Hepatic stellate cell (primary cell): ENCODE measurements around the gene PHC3.

Experiments
- DNase-seq: peaks from one replicate; pipeline ENCODE4 v3.0.0; 2011; ENCODE audit warnings: low spot score

The PHC3 gene

GRCh38 chr3:170076715-170077238 is 104.8 kb downstream of the PHC3 start:
- DNase-seq = no peak

DNA sequence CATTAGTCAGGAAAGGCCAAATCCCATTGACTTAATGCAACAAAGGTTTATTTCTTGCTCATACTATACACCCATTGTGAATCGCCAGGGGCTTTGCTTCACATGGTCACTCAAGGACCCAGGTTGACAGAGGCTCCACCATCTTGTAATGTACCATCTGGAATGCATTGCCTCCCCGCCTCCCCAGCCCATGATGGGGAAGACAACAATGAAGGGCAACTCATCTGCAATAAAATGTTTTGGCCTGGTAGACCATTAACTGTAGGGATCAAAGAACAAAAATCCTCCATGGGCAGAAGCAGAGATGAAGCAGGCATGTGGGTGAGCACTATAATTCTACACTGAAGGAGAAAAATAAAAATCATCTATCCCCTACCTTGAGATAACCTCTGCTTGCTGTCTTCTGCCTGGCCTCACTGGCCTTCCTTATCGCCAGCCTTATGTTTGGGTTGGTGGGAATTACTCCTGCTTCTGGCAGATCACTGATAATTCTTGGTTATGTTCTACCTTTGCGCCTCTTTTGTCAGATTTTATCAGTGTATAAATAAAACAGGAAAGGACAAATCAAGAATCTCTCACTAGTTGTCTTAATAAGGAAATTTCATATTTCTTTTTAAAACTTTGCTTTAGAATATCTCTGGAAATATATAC is 106.0 kb downstream of the PHC3 start:
- no peak for DNase-seq

GRCh38 chr3:170064108-170064507 is 117.4 kb downstream of the PHC3 start:
- no peak for DNase-seq

- no peak for DNase-seq
These were observed 117.8 kb downstream of the PHC3 start for GRCh38 chr3:170063691-170064090.

DNA sequence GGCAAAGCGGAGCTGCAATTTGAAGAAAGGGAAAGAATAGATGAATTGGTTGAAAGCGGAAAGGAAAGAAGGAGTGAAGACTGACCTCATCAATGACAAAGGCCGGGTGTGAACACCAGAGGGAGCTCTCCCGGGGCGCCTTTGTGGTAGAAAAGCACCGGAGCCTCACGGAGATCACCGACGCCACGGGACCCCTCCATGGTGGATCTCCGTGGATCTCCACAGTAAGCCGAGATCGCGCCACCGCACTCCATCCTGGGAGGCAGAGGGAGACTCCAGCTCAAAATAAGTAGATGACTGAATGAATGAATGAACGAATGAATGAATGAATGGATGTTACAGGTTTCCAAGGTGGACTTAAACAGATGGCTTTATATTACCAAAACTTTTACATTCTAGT is 118.8 kb downstream of the PHC3 start:
- no peak for DNase-seq

DNA sequence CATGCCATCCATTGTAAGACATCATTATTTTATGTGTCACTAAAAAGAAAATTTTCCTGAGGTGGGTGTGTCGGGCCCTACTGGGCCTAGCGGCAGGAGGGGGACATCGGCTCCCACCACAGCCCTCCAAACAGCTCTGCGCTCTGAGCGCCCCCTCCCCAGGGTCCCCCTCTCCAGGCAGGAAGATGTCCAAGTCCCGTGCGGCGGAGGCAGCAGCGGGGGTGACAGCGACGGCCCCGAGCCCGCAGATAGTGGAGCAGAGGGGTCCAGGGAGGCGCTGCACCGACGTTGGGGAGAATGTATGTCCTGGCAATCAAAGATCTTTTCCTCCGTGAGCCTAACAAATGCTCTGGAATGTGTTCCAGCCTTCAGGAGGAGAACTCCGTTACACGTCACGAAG is 119.5 kb downstream of the PHC3 start:
- DNase-seq = no peak

DNA sequence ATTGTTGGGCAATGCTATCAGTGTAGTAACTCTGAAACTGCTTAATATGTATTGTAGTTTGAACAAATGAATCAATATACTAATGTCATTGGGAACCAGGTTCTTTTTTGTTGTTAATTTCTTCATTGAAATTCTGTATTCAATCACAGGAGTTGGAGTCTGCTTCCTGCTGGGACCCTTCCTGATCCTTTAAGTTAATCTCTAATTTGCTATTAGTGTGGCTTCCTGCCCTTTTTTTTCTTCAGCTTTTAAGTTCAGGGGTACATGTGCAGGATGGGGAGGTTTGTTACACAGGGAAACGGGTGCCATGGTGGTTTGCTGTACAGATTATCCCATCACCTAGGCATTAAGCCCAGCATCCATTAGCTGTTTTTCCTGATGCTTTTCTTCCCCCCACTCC is 122.1 kb downstream of the PHC3 start:
- no peak for DNase-seq

DNA sequence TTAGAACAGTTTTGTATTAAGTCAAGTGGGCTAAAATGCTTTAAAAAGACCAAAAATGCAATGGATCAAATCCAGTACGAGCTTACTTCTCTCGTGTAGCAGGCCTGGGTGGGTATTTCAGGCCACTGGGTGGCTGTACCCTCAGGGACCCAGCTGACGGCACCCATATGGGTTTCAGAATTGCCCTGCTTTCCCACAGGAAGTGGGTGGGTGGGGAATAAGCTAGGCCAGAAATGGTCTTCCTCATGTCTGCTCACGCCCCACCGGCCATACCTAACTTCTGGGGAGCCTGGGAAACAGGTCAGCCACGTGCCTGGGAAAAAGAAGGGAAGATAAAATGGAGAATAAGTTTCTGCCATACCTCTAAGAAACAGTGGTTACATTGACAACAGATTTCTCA is 123.4 kb downstream of the PHC3 start:
- no peak for DNase-seq

GRCh38 chr3:170057550-170057949 is 124.0 kb downstream of the PHC3 start:
- no peak for DNase-seq

DNA sequence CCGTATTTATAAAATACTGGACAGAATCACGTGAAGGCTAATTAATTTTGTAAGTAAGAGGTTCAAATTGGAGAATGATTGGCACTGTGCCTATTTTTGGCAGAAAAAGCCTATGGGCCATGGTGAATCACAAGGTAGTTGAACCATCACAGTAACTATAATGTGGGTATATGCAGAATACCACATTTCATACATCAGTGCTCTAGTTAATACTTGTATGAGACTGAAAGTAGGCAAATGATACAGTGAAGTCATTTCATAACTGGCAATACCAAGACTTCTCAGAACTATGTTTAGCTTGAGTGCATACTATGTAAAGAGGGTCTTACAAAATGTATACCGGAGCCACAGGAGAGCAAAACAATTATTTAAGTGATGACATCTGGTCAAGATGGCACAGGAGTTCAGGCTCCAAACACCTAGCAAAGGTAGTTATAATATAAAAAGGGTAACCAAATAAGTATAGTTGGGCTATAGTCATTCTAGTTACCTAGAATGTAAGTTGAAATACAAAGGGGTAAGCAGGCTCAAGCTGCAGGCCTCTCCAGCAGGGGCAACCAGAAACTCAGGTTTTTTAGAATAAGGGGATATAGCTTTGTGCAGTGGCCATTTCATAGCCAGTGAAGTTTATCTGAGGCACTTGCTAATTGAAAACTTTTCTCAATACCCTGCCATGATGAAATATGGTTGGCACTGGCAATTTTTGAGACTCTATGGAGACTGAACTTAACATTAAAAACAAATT is 124.7 kb downstream of the PHC3 start:
- DNase-seq = no peak

GRCh38 chr3:170055209-170055608 is 126.3 kb downstream of the PHC3 start:
- DNase-seq = peak; percentile 24

DNA sequence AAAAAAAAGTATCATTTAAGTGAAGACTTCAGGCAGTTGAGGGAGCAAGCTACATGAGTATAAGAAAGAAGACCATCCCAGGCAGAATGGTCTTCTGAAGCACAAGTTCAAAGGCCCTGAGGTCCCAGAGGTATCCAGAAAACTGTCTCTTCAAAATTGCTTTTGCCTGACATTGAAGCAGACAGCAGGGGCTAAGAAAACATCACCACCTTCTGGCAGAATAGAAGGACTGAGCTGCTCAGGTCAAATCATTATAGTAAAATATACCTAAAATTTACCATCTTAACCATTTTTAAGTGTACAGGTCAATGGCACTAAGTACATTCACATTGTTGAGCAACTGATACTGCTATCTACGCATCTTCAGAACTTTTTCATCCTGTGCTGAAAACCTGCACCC is 127.3 kb downstream of the PHC3 start:
- DNase-seq = no peak

DNA sequence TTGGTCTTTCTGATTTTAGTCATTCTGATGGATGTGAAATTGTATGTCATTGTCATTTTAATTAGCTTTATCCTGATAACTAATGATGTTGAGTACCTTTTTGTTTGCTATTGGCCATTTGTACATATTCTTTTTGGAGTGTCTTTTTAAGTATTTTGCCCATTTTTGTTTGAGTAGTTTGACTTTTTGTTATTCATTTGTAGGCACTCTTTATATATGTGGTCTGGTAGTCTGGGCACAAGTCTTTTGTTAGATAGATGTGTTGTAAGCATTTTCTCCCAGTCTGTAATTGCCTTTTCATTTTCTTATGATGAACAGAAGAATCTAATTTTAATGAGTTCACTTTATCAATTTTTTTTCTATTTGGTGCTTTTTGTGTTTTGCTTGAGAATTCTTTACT is 129.1 kb downstream of the PHC3 start:
- no peak for DNase-seq

DNA sequence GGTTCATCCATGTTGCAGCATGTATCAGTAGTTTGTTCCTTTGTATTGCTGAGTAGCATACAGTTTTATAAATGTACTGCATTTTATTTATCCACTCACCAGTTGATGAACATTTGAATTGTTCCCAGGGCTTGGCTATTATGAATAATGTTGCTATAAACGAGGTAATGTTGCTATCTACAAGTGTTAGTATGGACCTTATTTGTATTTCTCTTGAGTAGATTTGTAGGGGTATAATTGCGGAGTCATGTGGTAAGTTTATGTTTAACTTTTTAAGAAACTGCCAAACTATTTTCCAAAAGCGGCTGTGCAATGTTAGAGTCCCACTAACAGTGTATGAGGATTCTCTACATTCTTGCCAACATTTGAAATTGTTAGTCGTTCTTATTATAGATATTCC is 130.8 kb downstream of the PHC3 start:
- DNase-seq = no peak

DNA sequence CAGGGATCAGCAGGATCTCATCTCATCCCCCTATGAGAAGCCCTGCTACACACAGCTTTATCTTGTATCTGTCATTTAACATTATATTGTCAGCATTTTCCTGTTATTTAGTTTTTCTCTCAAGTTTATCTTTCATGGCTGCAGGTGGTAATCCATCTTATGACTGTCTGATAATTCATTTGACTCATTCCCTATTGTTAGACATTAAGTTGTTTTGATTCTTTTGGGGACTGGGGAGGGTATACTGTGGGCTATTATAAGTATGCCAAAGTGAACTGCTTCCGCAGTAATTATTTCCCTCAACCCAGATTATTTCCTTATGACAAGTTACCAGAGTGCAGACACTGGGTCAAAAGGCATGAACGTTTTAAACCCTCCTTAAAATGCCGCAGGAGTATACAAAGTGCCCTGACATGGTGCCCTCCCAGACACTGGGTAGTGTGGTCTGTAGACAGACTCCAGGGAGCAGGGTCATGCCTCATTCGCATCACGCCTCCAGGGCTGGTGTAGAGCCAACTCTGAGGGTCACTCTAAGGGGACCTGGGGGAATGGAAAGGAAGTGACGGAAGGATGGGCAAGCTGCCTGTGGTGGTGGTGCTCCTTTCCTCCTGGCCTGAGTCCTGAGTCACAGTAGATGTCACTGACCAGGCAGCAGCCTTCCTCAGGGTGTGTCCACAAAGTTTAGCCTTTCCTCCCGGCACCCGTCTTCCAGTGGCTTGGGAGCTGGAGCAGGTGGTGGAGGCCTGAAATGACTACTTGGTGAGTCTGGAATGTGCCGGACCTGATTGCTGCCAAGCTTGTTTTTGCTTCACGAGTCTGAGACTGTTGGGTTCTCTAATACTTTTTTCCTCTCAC is 132.2 kb downstream of the PHC3 start:
- peak; percentile 60 for DNase-seq

- DNase-seq = no peak
These were observed 134.5 kb downstream of the PHC3 start for GRCh38 chr3:170047133-170047404.

- DNase-seq = no peak
These were observed 135.0 kb downstream of the PHC3 start for GRCh38 chr3:170046269-170047132.

DNA sequence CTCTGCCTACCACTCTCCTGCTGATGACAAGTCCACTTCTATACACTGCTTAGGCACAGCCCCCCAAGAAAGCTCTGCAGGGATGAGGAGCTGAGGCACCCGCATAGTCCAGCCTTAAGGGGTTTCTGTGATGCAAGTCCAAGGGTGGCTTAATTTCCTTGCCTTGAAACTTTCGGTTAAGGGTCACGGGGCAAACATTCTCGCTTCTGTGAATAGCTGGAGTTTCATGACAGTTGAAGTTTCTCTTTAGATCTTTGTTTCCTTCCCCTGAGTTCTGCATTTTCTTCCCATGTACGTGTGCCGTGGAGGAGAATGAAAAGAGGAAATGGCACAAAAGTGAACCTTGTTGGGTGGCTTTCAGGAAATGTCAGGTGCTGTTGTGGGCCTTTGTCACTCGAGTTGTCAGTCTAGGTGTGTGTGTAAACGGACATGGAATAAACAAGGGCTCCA is 136.7 kb downstream of the PHC3 start:
- DNase-seq = no peak

- no peak for DNase-seq
These were observed 137.3 kb downstream of the PHC3 start for GRCh38 chr3:170044271-170044670.

- DNase-seq = no peak
These were observed 138.0 kb downstream of the PHC3 start for GRCh38 chr3:170043506-170043905.

DNA sequence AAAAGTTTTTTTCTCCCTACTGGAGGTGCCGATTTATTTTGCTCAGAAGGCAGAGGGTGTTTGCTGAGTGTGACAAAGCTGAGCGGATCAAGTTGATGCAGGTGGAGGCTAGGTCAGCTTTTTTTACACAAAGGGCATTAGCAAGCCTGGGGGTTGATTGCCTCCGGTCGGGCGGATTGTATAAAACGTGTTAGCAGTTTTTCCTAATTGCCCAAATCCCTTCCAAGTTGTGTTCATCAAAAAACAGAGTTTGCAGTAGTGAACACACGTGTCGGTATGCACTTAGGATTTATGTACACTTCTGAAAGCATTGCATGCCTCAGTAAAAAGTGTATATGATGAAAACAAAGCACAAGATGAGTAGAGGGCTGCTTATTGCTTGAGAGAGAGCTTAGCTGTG is 141.1 kb downstream of the PHC3 start:
- no peak for DNase-seq
